ENCODE results near the gene TMEM119. TPM values are rescaled to one million over a fixed set of nuclear protein-coding genes. Genes with fewer than 3 reads are reported as not detected.

The TMEM119 gene, protein sequence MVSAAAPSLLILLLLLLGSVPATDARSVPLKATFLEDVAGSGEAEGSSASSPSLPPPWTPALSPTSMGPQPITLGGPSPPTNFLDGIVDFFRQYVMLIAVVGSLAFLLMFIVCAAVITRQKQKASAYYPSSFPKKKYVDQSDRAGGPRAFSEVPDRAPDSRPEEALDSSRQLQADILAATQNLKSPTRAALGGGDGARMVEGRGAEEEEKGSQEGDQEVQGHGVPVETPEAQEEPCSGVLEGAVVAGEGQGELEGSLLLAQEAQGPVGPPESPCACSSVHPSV
- not detected for total RNA-seq

DNA sequence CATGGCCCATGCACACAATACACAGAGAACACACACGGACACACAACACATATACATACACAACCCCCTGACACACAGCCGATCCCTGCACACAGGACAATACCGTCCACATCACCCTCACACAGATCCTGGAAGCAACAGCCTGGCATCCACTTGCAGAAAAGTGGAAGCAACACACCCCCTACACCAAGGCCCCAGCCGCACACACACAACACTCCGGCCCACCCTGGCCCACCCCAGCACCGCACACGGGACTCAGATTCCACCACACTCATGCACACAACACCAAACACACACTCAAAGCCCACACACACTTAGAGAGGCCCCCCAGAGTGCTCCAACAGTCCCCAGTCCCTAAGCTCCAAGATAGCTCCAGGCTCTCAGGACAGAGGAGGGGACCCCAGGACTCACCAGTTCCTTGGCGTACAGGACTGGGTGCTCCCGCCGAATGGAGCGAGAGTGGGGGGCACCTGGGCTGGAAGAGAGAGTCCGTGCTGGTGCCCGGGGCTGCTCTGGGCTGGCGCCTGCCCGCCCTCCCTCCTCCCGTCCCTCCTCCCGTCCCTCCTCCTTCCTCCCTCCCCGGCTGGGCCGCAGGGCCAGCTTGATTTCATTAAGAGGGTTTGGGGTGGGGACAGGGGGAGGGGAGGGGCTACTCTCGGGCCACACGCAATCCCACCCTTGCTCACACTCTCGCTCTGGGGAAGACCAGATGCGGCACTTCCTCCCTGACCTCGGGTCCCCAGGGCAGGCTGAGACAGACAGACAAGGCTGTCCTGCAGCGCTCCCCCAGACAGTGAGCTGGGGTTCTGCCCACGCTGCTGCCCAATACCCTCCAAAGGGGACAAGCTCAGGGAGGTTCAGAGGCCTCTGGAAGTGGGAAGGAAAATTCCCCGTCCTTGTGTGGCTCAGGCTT, at the start of gene TMEM119:
TMEM119 (minus strand) TSS at position 526 of the 913 bp plus-strand sequence. CDS start 5,701 bp downstream, outside the sequence.
- CTCF ChIA-PET: interaction anchor here (1.0 kb wide), 1 partner anchor 13 kb away, joined by 3 read pairs; no protein-coding TSS in a partner anchor
- intact Hi-C loops (cut with micrococcal nuclease): no loop called here
- H3K36me3 Mint-ChIP-seq (ENCODE audit: low read depth): no peaks in the 10 kb centered on the region
- H3K4me3 Mint-ChIP-seq: no peak within 1 kb of the TSS
- no peaks in the 10 kb centered on the region for H3K9me3 Mint-ChIP-seq
- no peaks in the 10 kb centered on the region for H3K27me3 Mint-ChIP-seq (ENCODE audit: low read depth)
- H3K27ac Mint-ChIP-seq: no peak within 1 kb of the TSS
- no peaks in the 10 kb centered on the region for H3K4me1 Mint-ChIP-seq (ENCODE audit: low read depth)
- no peak for DNase-seq

DNA sequence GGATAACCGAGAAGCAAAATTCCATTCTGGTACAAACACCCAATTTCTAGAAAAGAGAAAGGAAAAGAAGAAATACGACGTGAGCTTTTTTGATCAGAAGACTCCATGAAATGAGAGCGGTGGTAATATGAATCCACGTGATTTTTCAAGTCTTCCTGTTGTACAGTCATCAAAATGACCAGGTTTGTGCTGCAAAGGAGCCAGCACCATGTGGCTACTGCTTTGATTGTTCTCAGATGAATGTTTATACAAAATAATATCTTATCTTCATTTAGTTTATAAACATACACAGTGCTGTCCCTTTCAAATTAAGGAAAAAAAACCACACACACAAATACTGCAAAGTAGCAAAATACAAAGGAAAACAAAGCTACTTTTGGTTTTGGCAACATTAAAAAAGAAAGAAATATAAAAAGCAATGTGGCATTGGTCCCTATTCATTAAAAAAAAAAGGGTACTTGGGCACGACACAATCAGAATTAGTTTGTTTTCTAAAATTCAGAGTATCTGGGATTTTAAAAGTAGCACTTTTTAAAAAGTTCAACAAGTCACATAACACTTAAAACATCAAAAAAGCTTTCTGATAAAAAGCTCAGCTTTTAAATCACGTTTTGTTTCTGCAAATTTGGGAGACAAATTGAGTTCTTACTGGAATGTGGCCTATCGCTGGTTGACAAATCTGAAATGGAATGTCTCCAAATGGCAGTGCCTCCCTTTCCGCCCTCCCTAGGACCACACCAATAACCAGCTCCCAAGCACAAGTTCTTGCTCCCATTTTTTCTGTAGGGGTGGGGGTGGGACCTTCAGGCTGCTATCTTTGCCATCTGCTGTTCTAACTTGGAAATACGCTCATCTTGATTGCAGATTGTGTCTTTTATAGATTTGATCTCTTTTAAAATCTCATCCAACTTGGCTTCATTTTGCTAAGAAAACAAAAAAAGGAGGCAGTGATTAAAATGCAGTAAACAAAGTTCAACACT, 49.0 kb upstream of the TMEM119 start:
- peaks cover 11% of the 10 kb centered on the region for H3K36me3 Mint-ChIP-seq (ENCODE audit: low read depth)
- DNase-seq: no peak
- peak overlapping the region; percentile 48 for H3K27ac Mint-ChIP-seq
- CTCF ChIA-PET: interaction anchor here (0.6 to 3.5 kb wide), 8 partner anchors 9 to 156 kb away, joined by 3 to 17 read pairs (median 4); no protein-coding TSS in a partner anchor
- intact Hi-C loops (cut with micrococcal nuclease): loop anchor here (2.0 kb wide), 1 partner anchor 28 kb away; no protein-coding TSS in a partner anchor
- H3K4me3 Mint-ChIP-seq: peak overlapping the region; percentile 49
- no peaks in the 10 kb centered on the region for H3K27me3 Mint-ChIP-seq (ENCODE audit: low read depth)
- peaks cover 41% of the 10 kb centered on the region for H3K4me1 Mint-ChIP-seq (ENCODE audit: low read depth)
- H3K9me3 Mint-ChIP-seq: no peaks in the 10 kb centered on the region

DNA sequence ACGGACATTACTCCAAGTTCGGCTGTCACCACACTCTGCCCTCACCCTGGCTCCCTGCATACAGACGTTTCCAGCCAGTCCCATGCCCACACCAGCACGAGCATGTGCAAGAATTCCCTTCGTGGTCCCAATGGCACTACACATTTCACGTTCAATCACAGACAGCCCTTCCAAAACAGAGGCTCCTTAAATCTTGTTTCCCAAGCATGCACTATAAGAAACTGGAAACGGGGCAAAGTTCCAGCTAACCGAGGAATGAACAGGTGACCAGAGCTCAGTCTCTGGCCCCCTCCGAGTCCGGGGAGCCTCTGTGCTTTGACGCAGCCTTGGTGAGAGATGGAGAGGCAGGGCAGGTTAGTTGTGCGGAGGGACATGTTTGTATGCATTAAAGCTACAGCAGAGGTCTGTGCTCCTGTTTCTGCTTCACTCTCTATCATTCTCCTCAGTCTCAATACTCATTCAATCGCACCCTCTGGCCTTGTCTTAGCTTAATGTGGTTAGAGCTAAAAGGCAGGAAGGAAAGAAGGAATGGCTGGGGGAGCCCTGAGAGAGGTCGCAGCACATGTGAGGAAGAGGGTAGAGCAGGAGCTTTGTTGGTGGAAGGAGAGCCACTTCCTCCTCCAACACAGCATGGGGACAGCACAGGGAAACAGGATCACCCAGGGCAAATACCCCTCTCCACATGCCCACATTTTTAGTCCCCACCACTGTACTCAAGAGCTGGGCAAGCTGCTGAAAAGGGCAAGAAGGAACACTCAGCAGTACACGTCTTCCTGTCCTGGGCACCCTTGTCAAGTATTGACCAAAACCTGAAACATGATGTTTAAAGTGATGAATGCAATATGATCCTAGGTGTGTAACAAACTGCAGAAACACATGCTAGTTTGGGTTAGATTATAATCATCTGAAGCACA, 48.1 kb upstream of the TMEM119 start:
- Mint-ChIP-seq H3K9me3 (no peaks in the 10 kb centered on the region), H3K4me3 (peak overlapping the region; percentile 49), H3K27me3 (ENCODE audit: low read depth) (no peaks in the 10 kb centered on the region), H3K27ac (peak overlapping the region; percentile 48), H3K4me1 (ENCODE audit: low read depth) (peaks cover 38% of the 10 kb centered on the region), H3K36me3 (ENCODE audit: low read depth) (peaks cover 7% of the 10 kb centered on the region)
- intact Hi-C loops (cut with micrococcal nuclease): loop anchor here (2.0 kb wide), 1 partner anchor 27 kb away; no protein-coding TSS in a partner anchor
- CTCF ChIA-PET: interaction anchor here (0.6 to 3.5 kb wide), 9 partner anchors 8 to 213 kb away, joined by 3 to 17 read pairs (median 5); partner anchors contain the start of gene SELPLG
- DNase-seq: no peak

DNA sequence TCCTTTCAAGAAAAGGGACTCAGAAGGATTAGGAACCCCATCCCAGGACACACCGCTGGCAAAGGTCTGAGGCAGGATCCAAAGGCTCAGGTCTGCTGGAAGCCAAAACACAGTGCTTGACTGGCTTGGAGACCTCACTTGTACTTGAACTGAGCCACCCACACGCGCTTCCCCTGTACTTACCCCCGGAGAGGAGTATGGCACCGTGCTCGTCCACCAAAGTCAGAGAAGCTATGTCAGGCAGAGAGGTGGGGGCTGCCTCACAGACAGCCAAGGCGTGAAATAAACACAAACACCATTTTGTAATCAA, 46.9 kb upstream of the TMEM119 start:
- Mint-ChIP-seq H3K27me3 (ENCODE audit: low read depth) (no peaks in the 10 kb centered on the region), H3K4me1 (ENCODE audit: low read depth) (peaks cover 41% of the 10 kb centered on the region), H3K27ac (no peak overlapping the region), H3K36me3 (ENCODE audit: low read depth) (peaks cover 7% of the 10 kb centered on the region), H3K9me3 (no peaks in the 10 kb centered on the region), H3K4me3 (no peak overlapping the region)
- DNase-seq: no peak
- intact Hi-C loops (cut with micrococcal nuclease): no loop called here
- CTCF ChIA-PET: interaction anchor here (0.7 to 3.5 kb wide), 2 partner anchors 9 to 214 kb away, joined by 3 to 17 read pairs; no protein-coding TSS in a partner anchor

DNA sequence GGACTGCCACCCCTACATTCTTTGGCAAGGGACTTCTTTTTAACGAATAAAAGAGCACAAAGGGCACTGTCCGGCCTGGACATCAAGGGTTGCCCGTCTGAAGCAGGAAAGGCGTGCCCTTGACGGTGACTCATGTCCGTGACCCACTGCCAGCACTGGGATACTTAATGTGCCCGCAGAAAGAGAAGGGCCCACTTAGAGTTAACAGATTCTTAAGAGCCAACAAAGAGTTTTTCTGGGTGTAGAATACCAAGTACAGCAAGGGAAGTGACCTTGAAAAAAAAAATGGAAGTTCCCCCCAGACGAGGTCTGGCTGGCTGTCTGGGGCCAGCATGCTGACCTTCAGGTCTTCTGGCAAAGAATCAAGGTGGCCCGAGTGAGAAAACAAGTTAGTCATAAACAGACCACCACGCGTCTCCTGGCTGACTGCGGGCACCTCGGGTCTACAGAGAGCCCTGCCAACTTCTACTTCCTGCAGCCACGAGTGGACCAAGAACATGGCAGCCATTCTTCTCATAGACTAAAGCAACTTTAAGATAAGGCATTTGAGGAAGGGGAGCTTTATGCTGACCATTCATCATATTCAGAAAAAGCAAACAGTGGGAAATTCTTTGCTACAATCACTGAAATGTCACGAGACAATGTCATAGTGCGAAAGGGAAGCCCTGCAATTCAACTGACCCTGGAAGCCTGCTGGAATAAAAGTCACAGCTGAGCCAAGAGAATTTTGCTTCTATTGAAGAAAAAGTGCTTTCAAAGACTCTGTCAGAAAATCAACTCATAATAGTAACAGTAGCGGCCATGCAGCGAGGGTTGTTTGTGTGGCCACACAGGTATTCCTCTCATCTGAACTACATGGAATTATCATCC, 46.3 kb upstream of the TMEM119 start:
- no peak overlapping the region for H3K4me3 Mint-ChIP-seq
- peaks cover 35% of the 10 kb centered on the region for H3K4me1 Mint-ChIP-seq (ENCODE audit: low read depth)
- H3K9me3 Mint-ChIP-seq: no peaks in the 10 kb centered on the region
- no peaks in the 10 kb centered on the region for H3K27me3 Mint-ChIP-seq (ENCODE audit: low read depth)
- intact Hi-C loops (cut with micrococcal nuclease): no loop called here
- CTCF ChIA-PET: interaction anchor here (3.5 kb wide), 1 partner anchor 9 kb away, joined by 17 read pairs; no protein-coding TSS in a partner anchor
- no peak for DNase-seq
- no peak overlapping the region for H3K27ac Mint-ChIP-seq
- H3K36me3 Mint-ChIP-seq (ENCODE audit: low read depth): peaks cover 7% of the 10 kb centered on the region

DNA sequence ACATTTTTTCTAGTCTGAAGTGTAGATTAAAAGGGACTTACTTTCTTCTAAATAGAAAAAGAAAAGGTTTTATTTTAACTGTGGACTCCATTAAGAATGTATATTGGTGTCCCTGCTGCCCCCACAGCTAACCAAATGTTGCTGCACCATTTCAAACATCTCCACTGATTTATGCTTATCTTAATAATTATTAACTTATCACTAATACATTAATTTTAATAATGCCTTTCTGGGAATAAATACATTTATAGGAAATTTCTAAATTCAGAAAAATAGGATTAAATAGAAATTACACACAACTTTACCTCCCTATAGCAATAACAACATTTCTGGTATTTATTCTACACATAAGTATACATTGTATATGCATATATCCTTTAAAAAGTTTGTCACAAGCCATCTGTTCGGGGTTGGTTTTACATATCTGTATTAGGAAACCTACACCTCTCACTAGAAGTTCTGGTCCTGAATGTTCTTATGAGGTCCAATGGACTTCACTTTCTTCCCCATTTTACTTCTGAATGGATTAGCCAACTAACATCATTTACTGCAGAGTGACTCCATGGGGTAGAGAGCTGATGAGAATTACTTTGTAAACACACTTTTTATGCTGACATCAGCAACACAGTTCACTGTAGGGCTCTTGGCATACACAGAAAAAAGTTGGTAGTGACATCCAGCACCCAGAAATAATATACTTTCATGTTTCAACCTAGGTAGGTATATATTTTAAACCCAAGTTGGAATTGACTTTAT, 45.2 kb upstream of the TMEM119 start:
- Mint-ChIP-seq H3K9me3 (no peaks in the 10 kb centered on the region), H3K27ac (no peak overlapping the region), H3K36me3 (ENCODE audit: low read depth) (peaks cover 7% of the 10 kb centered on the region), H3K4me1 (ENCODE audit: low read depth) (peaks cover 27% of the 10 kb centered on the region), H3K4me3 (no peak overlapping the region), H3K27me3 (ENCODE audit: low read depth) (no peaks in the 10 kb centered on the region)
- intact Hi-C loops (cut with micrococcal nuclease): no loop called here
- DNase-seq: no peak
- CTCF ChIA-PET: no interaction called here

DNA sequence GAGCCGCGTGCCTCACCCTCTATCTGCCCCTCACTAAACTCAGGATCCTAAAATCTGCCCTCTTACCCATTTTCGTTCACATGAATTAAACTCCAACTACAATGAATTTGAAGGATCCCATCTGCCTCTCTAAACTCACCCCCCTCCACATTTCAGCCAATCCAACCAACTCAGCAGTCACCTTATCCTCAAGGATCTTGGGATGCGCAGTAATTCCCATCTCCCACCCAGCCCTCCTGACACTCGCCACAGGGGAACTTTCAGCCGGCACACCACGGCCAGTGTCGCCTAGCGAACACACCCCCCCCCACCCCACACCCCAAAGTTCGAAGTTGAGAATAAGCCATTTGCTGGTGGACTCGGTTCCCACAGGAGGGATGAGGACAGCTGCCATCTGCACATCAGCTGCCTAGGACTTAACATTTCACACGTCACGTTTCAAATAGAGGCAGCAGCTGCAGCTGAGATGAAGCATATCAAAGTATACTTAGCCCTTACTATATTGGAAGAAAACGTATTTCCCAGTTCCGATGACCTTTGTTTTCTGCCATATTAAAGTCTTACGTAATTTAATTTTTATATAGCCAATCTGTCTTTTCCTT, 44.5 kb upstream of the TMEM119 start:
- intact Hi-C loops (cut with micrococcal nuclease): no loop called here
- Mint-ChIP-seq H3K27ac (no peak overlapping the region), H3K9me3 (no peaks in the 10 kb centered on the region), H3K27me3 (ENCODE audit: low read depth) (no peaks in the 10 kb centered on the region), H3K4me3 (no peak overlapping the region), H3K36me3 (ENCODE audit: low read depth) (peaks cover 5% of the 10 kb centered on the region), H3K4me1 (ENCODE audit: low read depth) (peaks cover 22% of the 10 kb centered on the region)
- DNase-seq: no peak
- CTCF ChIA-PET: no interaction called here

DNA sequence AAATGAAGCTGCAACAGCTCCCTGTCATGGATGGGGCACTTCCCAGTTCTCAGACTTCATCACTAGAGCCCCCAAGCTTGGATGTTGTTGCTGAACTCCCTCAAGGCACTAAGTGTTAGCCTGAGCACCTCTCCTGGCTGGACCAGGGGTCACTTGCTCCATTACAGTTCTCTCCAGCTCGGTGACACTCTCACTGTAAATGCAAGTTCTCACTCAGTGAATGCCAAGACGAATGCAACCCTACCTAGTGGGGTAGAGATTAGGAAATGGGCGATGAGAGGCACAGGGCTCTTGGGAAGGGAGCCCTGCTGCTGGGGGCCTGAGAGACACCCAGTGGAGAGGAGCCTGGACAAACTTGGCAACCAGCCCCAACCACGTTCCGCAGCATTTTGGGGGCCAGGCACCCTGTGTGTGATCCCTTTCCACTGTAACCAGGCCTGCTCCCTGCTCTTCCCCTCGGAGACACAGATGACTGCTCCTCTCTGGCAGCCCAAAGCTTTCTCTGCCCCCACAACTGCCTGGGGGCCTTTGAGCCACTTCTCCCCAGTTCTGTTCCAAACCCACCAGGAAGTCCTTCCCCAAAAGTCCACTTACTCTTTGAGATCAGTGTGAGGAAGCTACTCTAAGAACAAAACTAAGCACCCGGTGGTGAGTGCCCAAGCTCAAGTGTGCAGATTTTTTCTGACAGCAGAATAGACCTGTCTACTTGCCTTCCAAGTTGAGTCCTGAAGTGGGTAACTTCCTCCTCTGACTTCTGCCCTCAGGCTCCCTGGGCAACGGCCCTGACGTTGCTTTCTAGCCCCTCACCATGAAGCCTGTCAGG, 43.8 kb upstream of the TMEM119 start:
- Mint-ChIP-seq H3K36me3 (ENCODE audit: low read depth) (peaks cover 5% of the 10 kb centered on the region), H3K27me3 (ENCODE audit: low read depth) (no peaks in the 10 kb centered on the region)

DNA sequence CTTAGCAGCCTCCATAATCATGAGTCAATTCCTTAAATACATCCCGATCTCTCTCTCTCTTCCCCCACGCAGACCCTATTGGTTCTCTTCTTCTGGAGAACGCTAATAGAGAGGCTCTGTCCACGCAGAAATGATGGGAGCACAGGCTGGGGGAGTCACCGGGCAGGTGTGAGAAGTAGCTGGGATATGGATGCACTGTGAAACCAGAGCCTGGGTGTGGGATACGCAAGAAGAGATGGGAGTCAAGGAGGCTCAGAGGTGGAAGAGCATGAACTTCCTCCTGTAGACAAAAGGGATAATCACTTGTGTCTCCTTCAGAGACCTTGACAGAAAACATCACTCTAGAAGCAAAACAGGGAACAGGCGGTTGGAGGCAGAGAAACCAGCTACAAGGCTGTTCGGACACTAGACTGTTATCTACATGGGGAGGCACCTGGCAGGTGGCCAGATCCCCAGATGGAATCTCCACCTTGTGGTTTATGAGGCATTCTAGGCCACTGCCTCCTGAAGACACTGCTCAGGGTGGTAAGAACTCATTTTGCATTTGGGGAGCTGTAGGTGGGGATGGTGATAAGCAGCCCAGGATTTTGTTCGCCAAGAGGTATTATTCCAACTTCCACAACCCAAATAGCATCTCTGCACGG, 43.0 kb upstream of the TMEM119 start:
- CTCF ChIA-PET: no interaction called here
- H3K27ac Mint-ChIP-seq: no peak overlapping the region
- H3K4me3 Mint-ChIP-seq: no peak overlapping the region
- intact Hi-C loops (cut with micrococcal nuclease): no loop called here
- H3K36me3 Mint-ChIP-seq (ENCODE audit: low read depth): peaks cover 5% of the 10 kb centered on the region
- DNase-seq: no peak
- no peaks in the 10 kb centered on the region for H3K9me3 Mint-ChIP-seq
- peaks cover 18% of the 10 kb centered on the region for H3K4me1 Mint-ChIP-seq (ENCODE audit: low read depth)
- H3K27me3 Mint-ChIP-seq (ENCODE audit: low read depth): no peaks in the 10 kb centered on the region

More for the DNA sequence above, 43.8 kb upstream of the TMEM119 start:
- Mint-ChIP-seq H3K4me3 (no peak overlapping the region), H3K9me3 (no peaks in the 10 kb centered on the region), H3K4me1 (ENCODE audit: low read depth) (peaks cover 19% of the 10 kb centered on the region), H3K27ac (no peak overlapping the region)
- intact Hi-C loops (cut with micrococcal nuclease): no loop called here
- CTCF ChIA-PET: no interaction called here
- DNase-seq: no peak

All from activated naive CD4-positive, alpha-beta T cell treated with anti-CD3 and anti-CD28 coated beads for 36 hours (primary cell).